Choroid plexus epithelial cell (primary cell): ENCODE results near the gene C1orf174.
"Not testable (repeated sequence)": the region's sequence is repeated elsewhere in the genome, so short reads cannot be mapped to it uniquely, and the experiment has no call there.

ENCODE experiments used
- DNase-seq: peaks from one replicate; pipeline ENCODE4 v3.0.0-alpha.2; 2010; ENCODE audit warnings: low read depth
- H3K4me3 ChIP-seq: 2 replicates; pipeline ENCODE4 v1.5.1; 2011; ENCODE audit warnings: low read depth, mild to moderate bottlenecking, control low read depth, low read length, moderate library complexity
- CTCF ChIP-seq: conservative IDR thresholded peaks from 2 replicates; pipeline ENCODE4 v1.5.1; 2011; ENCODE audit warnings: low read depth, mild to moderate bottlenecking, control low read depth, inconsistent platforms, low read length, moderate library complexity

Gene C1orf174

GRCh38 chr1:3921765-3922164 lies 21.7 kb upstream of the C1orf174 start:
- DNase-seq, result no peak
- no peak overlapping the region for H3K4me3 ChIP-seq
- no peak for TF ChIP-seq CTCF

- TF ChIP-seq CTCF, result no peak
- DNase-seq, result no peak
- no peak overlapping the region for H3K4me3 ChIP-seq
Observed at GRCh38 chr1:3919706-3920105, 19.6 kb upstream of the C1orf174 start.

- no peak for DNase-seq
- no peak for TF ChIP-seq CTCF
Observed at GRCh38 chr1:3918966-3919611, 19.0 kb upstream of the C1orf174 start.

GRCh38 chr1:3918359-3918758 lies 18.3 kb upstream of the C1orf174 start:
- H3K4me3 ChIP-seq, DNase-seq: not testable (repeated sequence)

More at GRCh38 chr1:3918966-3919611, 19.0 kb upstream of the C1orf174 start:
- H3K4me3 ChIP-seq, result no peak overlapping the region

- no peak for TF ChIP-seq CTCF
- no peak overlapping the region for H3K4me3 ChIP-seq
- DNase-seq, result no peak
Observed at GRCh38 chr1:3917761-3918160, 17.7 kb upstream of the C1orf174 start.

- TF ChIP-seq CTCF, result no peak
- H3K4me3 ChIP-seq, result no peak overlapping the region
- DNase-seq, result no peak
Observed at GRCh38 chr1:3915551-3916121, 15.6 kb upstream of the C1orf174 start.

- no peak overlapping the region for H3K4me3 ChIP-seq
- no peak for DNase-seq
- no peak for TF ChIP-seq CTCF
Observed at GRCh38 chr1:3914911-3915310, 14.8 kb upstream of the C1orf174 start.
